GM12878 (cell line): ENCODE data around the gene NCKAP5. TPM values are rescaled to one million over a fixed set of nuclear protein-coding genes. Genes with fewer than 3 reads are reported as not detected.

ENCODE experiments used
- ATAC-seq: fragments of 200-7000 bp; cut with Tn5 transposase; 3 replicates; pipeline ENCODE4 v1.9.1; 2020; ENCODE audit warnings: mild to moderate bottlenecking, moderate library complexity
- BruUV-seq: library from RNA; stranded (reverse); fragments of 400-500 nt; replicated peaks from 2 replicates; lab custom pipeline; 2021; lab: Mats Ljungman, UMichigan
- CTCF ChIA-PET: fragments of 300-600 bp; sonication (Branson Sonifier 250); formaldehyde crosslinking; extraction: SDS; loops from one replicate; lab custom pipeline; 2021; ENCODE audit warnings: inconsistent platforms; lab: Yijun Ruan, JAX
- POLR2A ChIA-PET: fragments of 350-600 bp; formaldehyde crosslinking; extraction: SDS; loops from one replicate; lab custom pipeline; 2021; ENCODE audit warnings: inconsistent platforms; lab: Charles Lee
- RAD21 ChIA-PET: fragments of 300-600 bp; sonication (Branson Sonifier 250); formaldehyde crosslinking; loops from one replicate; lab custom pipeline; 2023; ENCODE audit warnings: antibody characterized with exemption; ENCODE audit not compliant: unreplicated experiment; lab: Charles Lee
- SMC1A ChIA-PET: fragments of 300-600 bp; sonication (Branson Sonifier 250); formaldehyde crosslinking; loops from one replicate; lab custom pipeline; 2023; ENCODE audit not compliant: unreplicated experiment, uncharacterized antibody; lab: Charles Lee
- DNase-seq: peaks from one replicate; pipeline ENCODE4 v3.0.0-alpha.2; 2011; ENCODE audit warnings: low read depth, low spot score
- FAIRE-seq: peaks from 3 replicates; lab custom pipeline; 2011; peaks lifted over from hg19 to GRCh38; lab: Jason Lieb, UNC
- H2AFZ ChIP-seq: 2 replicates; pipeline ENCODE4 v1.6.0; 2011; ENCODE audit warnings: low read depth, low read length, control low read depth; ENCODE audit not compliant: control insufficient read depth
- H3K27ac ChIP-seq: 2 replicates; pipeline ENCODE4 v1.5.1; 2011; ENCODE audit warnings: control low read depth; ENCODE audit not compliant: control insufficient read depth, insufficient read depth
- H3K27me3 ChIP-seq, 2 experiments: replicated peaks in 1 of 2; 2 replicates each; pipeline versions ENCODE4 v1.6.0 to v1.6.1; 2011; ENCODE audit warnings: low read length in 1 of 2; ENCODE audit not compliant: control insufficient read depth in 2 of 2, insufficient read depth in 2 of 2
- H3K36me3 ChIP-seq, 2 experiments: 2 replicates each; pipeline ENCODE4 v1.5.1; 2011; ENCODE audit warnings: low read length in 1 of 2; ENCODE audit not compliant: control insufficient read depth in 2 of 2, insufficient read depth in 2 of 2
- H3K4me1 ChIP-seq: 2 replicates; pipeline ENCODE4 v1.6.1; 2011; ENCODE audit warnings: mild to moderate bottlenecking, low read length, moderate library complexity, mixed read lengths; ENCODE audit not compliant: control insufficient read depth, insufficient read depth
- H3K4me2 ChIP-seq: 2 replicates; pipeline ENCODE4 v1.6.0; 2011; ENCODE audit warnings: control low read depth; ENCODE audit not compliant: control insufficient read depth, insufficient read depth
- H3K4me3 ChIP-seq: fragments of 200-600 bp; sonication (generic); 2 replicates; pipeline ENCODE4 v1.5.1; 2016
- H3K79me2 ChIP-seq: 2 replicates; pipeline ENCODE4 v1.6.0; 2011; ENCODE audit warnings: low read length; ENCODE audit not compliant: control insufficient read depth, insufficient read depth
- H3K9ac ChIP-seq: 2 replicates; pipeline ENCODE4 v1.8.0; 2011; ENCODE audit warnings: low read length, control low read depth, mixed read lengths; ENCODE audit not compliant: control insufficient read depth, insufficient read depth
- H3K9me3 ChIP-seq: replicated peaks from 3 replicates; pipeline ENCODE4 v1.5.1; 2011; ENCODE audit warnings: mild to moderate bottlenecking, low read length; ENCODE audit not compliant: control insufficient read depth, insufficient read depth
- H4K20me1 ChIP-seq: 2 replicates; pipeline ENCODE4 v1.6.0; 2011; ENCODE audit not compliant: control insufficient read depth, insufficient read depth
- CHD2 ChIP-seq: IDR thresholded peaks from 2 replicates; pipeline ENCODE4 v1.6.1; 2011; ENCODE audit warnings: low read depth, low read length, improper control_type of control experiment, borderline replicate concordance
- CUX1 ChIP-seq: IDR thresholded peaks from 2 replicates; pipeline ENCODE4 v1.6.1; 2012; ENCODE audit warnings: improper control_type of control experiment, low read depth, low read length; ENCODE audit not compliant: insufficient replicate concordance
- GATAD2B ChIP-seq: fragments of 450-650 bp; conservative IDR thresholded peaks from 2 replicates; pipeline ENCODE4 v1.6.1; 2017; ENCODE audit warnings: low read depth, mild to moderate bottlenecking, moderate library complexity
- MLLT1 ChIP-seq: fragments of 450-650 bp; IDR thresholded peaks from 2 replicates; pipeline ENCODE4 v1.6.1; 2016; ENCODE audit warnings: mild to moderate bottlenecking
- NRF1 ChIP-seq: conservative IDR thresholded peaks from 2 replicates; pipeline ENCODE4 v1.6.1; 2011; ENCODE audit warnings: mild to moderate bottlenecking, low read depth, low read length, improper control_type of control experiment
- SREBF1 ChIP-seq: IDR thresholded peaks from 2 replicates; pipeline ENCODE4 v1.6.1; 2012; ENCODE audit warnings: mild to moderate bottlenecking, low read length
- SUZ12 ChIP-seq: fragments of 200-600 bp; sonication (generic); IDR thresholded peaks from one replicate; pipeline ENCODE4 v1.6.1; 2018; ENCODE audit warnings: antibody characterized with exemption, mild to moderate bottlenecking; ENCODE audit not compliant: unreplicated experiment
- ZBTB4 ChIP-seq: fragments of 450-650 bp; formaldehyde crosslinking; IDR thresholded peaks from 2 replicates; pipeline ENCODE4 v1.4.0; 2022; ENCODE audit warnings: mild to moderate bottlenecking, moderate library complexity
- ZNF274 ChIP-seq: IDR thresholded peaks from one replicate; pipeline ENCODE4 v1.8.0; 2011; ENCODE audit not compliant: insufficient read length, insufficient read depth
- WGBS: methylation state at CpG from one replicate; pipeline ENCODE4 v1.1.6; 2016; ENCODE audit warnings: low lambda C conversion rate; ENCODE audit not compliant: insufficient replicate concordance, insufficient coverage; ENCODE audit errors: missing lambda C conversion rate; 5-methylcytosine and 5-hydroxymethylcytosine counted together
- in situ Hi-C: fragments of 300-500 bp; cut with MboI; formaldehyde crosslinking; loops from 9 replicates; pipeline ENCODE4 v1.14.3; 2018; ENCODE audit warnings: mixed read lengths
- intact Hi-C: fragments of 100-400 bp; cut with micrococcal nuclease; formaldehyde crosslinking; loops from one replicate; pipeline ENCODE4 v1.14.2; 2022; ENCODE audit not compliant: unreplicated experiment
- polyA plus RNA-seq, 11 experiments: library from polyadenylated mRNA; depleted of rRNA in 4 of 11; unstranded in 6 of 11; stranded (reverse) in 5 of 11; fragments of >200 nt; fragmentation: Nextera tagmentation in 4 of 11; fragmentation: Illumina TruSeq in 1 of 11; extraction: Ambion mirVana in 4 of 11; extraction: Trizol in 1 of 11; gene quantifications; 1 replicate in 1 of 11; 2 replicates in 10 of 11; pipeline versions ENCODE4 v1.2.1 to v1.2.3, GENCODE V29; 2011 to 2016; ENCODE audit warnings: inconsistent platforms in 2 of 11, missing spikeins in 2 of 11, low read depth in 1 of 11
- total RNA-seq, 4 experiments: library from RNA; depleted of rRNA in 3 of 4; stranded (reverse); fragments of >200 nt in 3 of 4; fragmentation: Illumina TruSeq in 1 of 4; extraction: Trizol in 1 of 4; gene quantifications; 2 replicates each; pipeline versions ENCODE4 v1.2.1 to v1.2.3, GENCODE V29; 2013 to 2021

Gene NCKAP5
- total and polyA plus RNA-seq, 10 of the 15 experiments (the other 5 are each of a cell fraction or from before 2014, with no cell fraction given): 0.06 to 0.44 (median 0.16) TPM

GRCh38 chr2:132815516-132815915 is 752.7 kb downstream of the NCKAP5 start:
- no peak overlapping the region for H3K27ac ChIP-seq
- H2AFZ ChIP-seq: no peak overlapping the region
- H3K36me3 ChIP-seq: no peaks in the 10 kb centered on the region
- CTCF ChIA-PET: no interaction called here
- no peak overlapping the region for H3K4me3 ChIP-seq
- DNase-seq (no peak), ATAC-seq (no peak), FAIRE-seq (no peak)
- no peaks in the 10 kb centered on the region for H3K79me2 ChIP-seq
- in situ Hi-C loops: no loop called here
- H3K27me3 ChIP-seq: no peaks in the 10 kb centered on the region
- RAD21 ChIA-PET: interaction anchor here (0.6 kb wide), 1 partner anchor 290 kb away, joined by 3 read pairs; no protein-coding TSS in a partner anchor
- no peaks in the 10 kb centered on the region for H4K20me1 ChIP-seq
- intact Hi-C loops: no loop called here
- SMC1A ChIA-PET: interaction anchor here (1.2 to 1.5 kb wide), 4 partner anchors 12 to 141 kb away, joined by 3 to 5 read pairs (median 4); no protein-coding TSS in a partner anchor
- POLR2A ChIA-PET: no interaction called here
- no peak overlapping the region for H3K9ac ChIP-seq
- no peaks in the 10 kb centered on the region for H3K4me1 ChIP-seq
- 18% methylated on average over 2 of the region's 2 CpGs for WGBS
- TF ChIP-seq CUX1 (no peak), SREBF1 (no peak), ZBTB4 (CRISPR knock-in tag) (no peak), GATAD2B (no peak), NRF1 (no peak), CHD2 (no peak), ZNF274 (no peak), MLLT1 (no peak), SUZ12 (no peak)
- BruUV-seq: no TSS peak
- H3K4me2 ChIP-seq: no peak overlapping the region
- no peaks in the 10 kb centered on the region for H3K9me3 ChIP-seq
